DOHH2 (cell line): ENCODE data around the gene IFT22.

ENCODE experiments used
- CTCF ChIP-seq: fragments of 200-600 bp; sonication (generic); IDR thresholded peaks from one replicate; pipeline ENCODE4 v1.5.1; 2014; ENCODE audit warnings: antibody characterized with exemption, mild to moderate bottlenecking, low read depth, low read length; ENCODE audit not compliant: poor library complexity, severe bottlenecking
- EZH2phosphoT487 ChIP-seq: fragments of 200-600 bp; sonication (generic); IDR thresholded peaks from 2 replicates; pipeline ENCODE4 v1.6.1; 2017; ENCODE audit warnings: borderline replicate concordance, mild to moderate bottlenecking, antibody characterized with exemption, low read length, moderate library complexity, mixed read lengths

GRCh38 chr7:101288439-101288838 lies 33.2 kb downstream of the IFT22 start:
- TF ChIP-seq CTCF = no peak
- no peak for TF ChIP-seq EZH2phosphoT487
